LNCaP clone FGC (cell line): Measurements from ENCODE around the gene RXYLT1.

ENCODE experiments used
- DNase-seq: peaks from one replicate; pipeline ENCODE4 v3.0.0-alpha.2; 2011; ENCODE audit warnings: low read depth
- H3K4me3 ChIP-seq: 2 replicates; pipeline ENCODE4 v1.5.1; 2011; ENCODE audit warnings: mild to moderate bottlenecking, low read depth, low read length, control low read depth
- CTCF ChIP-seq: IDR thresholded peaks from 2 replicates; pipeline ENCODE4 v1.5.1; 2012; ENCODE audit warnings: mild to moderate bottlenecking; ENCODE audit not compliant: control insufficient read depth, insufficient read depth; ENCODE audit errors: extremely low read depth

RXYLT1 gene

GRCh38 chr12:63790608-63790945, 10.9 kb downstream of the RXYLT1 start:
- DNase-seq = no peak
- H3K4me3 ChIP-seq = no peak overlapping the region
- no peak for TF ChIP-seq CTCF

- H3K4me3 ChIP-seq = no peak overlapping the region
- no peak for TF ChIP-seq CTCF
- DNase-seq = no peak
Measured at GRCh38 chr12:63792338-63792737, 12.6 kb downstream of the RXYLT1 start.

- no peak for DNase-seq
- TF ChIP-seq CTCF = no peak
- H3K4me3 ChIP-seq = no peak overlapping the region
Measured at GRCh38 chr12:63795032-63795687, 15.5 kb downstream of the RXYLT1 start.

GRCh38 chr12:63795944-63796343, 16.2 kb downstream of the RXYLT1 start:
- TF ChIP-seq CTCF = no peak
- no peak for DNase-seq
- H3K4me3 ChIP-seq = no peak overlapping the region

GRCh38 chr12:63802012-63802608, 22.4 kb downstream of the RXYLT1 start:
- DNase-seq = no peak
- no peak overlapping the region for H3K4me3 ChIP-seq
- TF ChIP-seq CTCF = peak; percentile 59

GRCh38 chr12:63804746-63805145, 25.0 kb downstream of the RXYLT1 start:
- no peak for TF ChIP-seq CTCF
- no peak overlapping the region for H3K4me3 ChIP-seq
- DNase-seq = no peak
